ENCODE results near the gene CELF2. TPM values are rescaled to one million over a fixed set of nuclear protein-coding genes. Genes with fewer than 3 reads are reported as not detected.

CELF2 gene
- total and polyA plus RNA-seq, 9 of the 15 experiments (the other 6 are each of a cell fraction or from before 2014, with no cell fraction given) = 4.0 to 20.3 (median 11.1) TPM

- Histone ChIP-seq H2AFZ (ENCODE audit: low read depth, low read length) (peak overlapping the region; percentile 13; the same call in 1 of the 2 replicates), H3K9ac (ENCODE audit: insufficient read depth in 1 of 2, low read depth in 2 of 2, low read length in 2 of 2) (no peak overlapping the region)
- no peak for ATAC-seq
- no peak for TF ChIP-seq NBN (IDR thresholded peaks at IDR 0.05; ENCODE audit: low read depth)
- TF ChIP-seq NRF1 (conservative IDR thresholded peaks at IDR 0.05 in 1 of 2, IDR thresholded peaks at IDR 0.05 in 1 of 2) = no peak
- TF ChIP-seq GABPA (tag; conservative IDR thresholded peaks at IDR 0.05; ENCODE audit: low read depth) = 0 out of 2 replicates have a peak, but pooled peaks have one; percentile 15
- TF ChIP-seq KHSRP (IDR thresholded peaks at IDR 0.05) = no peak
- TF ChIP-seq CEBPB (tag; IDR thresholded peaks at IDR 0.05) = peak; percentile 75
- TF ChIP-seq BRD4 (IDR thresholded peaks at IDR 0.05) = peak; percentile 56; the same call in 1 of the 2 replicates
- peak; percentile 47; the same call in 1 of the 2 replicates for TF ChIP-seq CEBPG (CRISPR knock-in tag; IDR thresholded peaks at IDR 0.05)
- TF ChIP-seq CEBPG (tag; conservative IDR thresholded peaks at IDR 0.05 in 1 of 2, IDR thresholded peaks at IDR 0.05 in 1 of 2) = no peak; a peak in 1 of 4 replicates
- TF ChIP-seq CREM (IDR thresholded peaks at IDR 0.05; ENCODE audit: low read depth) = no peak
- peak; percentile 40 to 67; a peak in 1 of 4 replicates for TF ChIP-seq FOXA3 (CRISPR knock-in tag; conservative IDR thresholded peaks at IDR 0.05 in 1 of 2, IDR thresholded peaks at IDR 0.05 in 1 of 2)
- TF ChIP-seq ATF4 (CRISPR knock-in tag; IDR thresholded peaks at IDR 0.05) = no peak
- TF ChIP-seq MEIS2 (IDR thresholded peaks at IDR 0.05; ENCODE audit: partially characterized antibody) = peak; percentile 59
- no peak for TF ChIP-seq CREB5 (CRISPR knock-in tag; IDR thresholded peaks at IDR 0.05)
- TF ChIP-seq ZNF253 (CRISPR knock-in tag; conservative IDR thresholded peaks at IDR 0.05) = no peak
- TF ChIP-seq SAFB (IDR thresholded peaks at IDR 0.05; ENCODE audit: borderline replicate concordance, low read depth, low read length) = no peak
- 0 out of 2 replicates have a peak, but pooled peaks have one; percentile 18 for TF ChIP-seq MAX (CRISPR knock-in tag; IDR thresholded peaks at IDR 0.05)
- no peak for TF ChIP-seq POLR2B (IDR thresholded peaks at IDR 0.05; ENCODE audit: low read depth, partially characterized antibody)
- TF ChIP-seq SMAD4 (CRISPR knock-in tag; conservative IDR thresholded peaks at IDR 0.05) = 0 out of 2 replicates have a peak, but pooled peaks have one; percentile 26
- no peak for TF ChIP-seq NFXL1 (CRISPR knock-in tag; IDR thresholded peaks at IDR 0.05)
Observed at GRCh38 chr10:11162828-11163599, 145.3 kb downstream of the CELF2 start.

More at GRCh38 chr10:11162828-11163599, 145.3 kb downstream of the CELF2 start:
- FAIRE-seq (no peak), DNase-seq (ENCODE audit: extremely low read depth in 1 of 4, low spot score in 3 of 4) (peak in 2 of 4 experiments; percentile 23 to 47)
- Histone ChIP-seq H3K36me3 (ENCODE audit: control insufficient read depth, insufficient read depth, low read length) (no peaks in the 10 kb centered on the region), H3K79me2 (ENCODE audit: control insufficient read depth, insufficient read depth, low read length) (peaks cover 18% of the 10 kb centered on the region; the same call in 2 of the 3 replicates), H4K20me1 (replicated peaks; ENCODE audit: control insufficient read depth, insufficient read depth, low read length) (no peaks in the 10 kb centered on the region), H3K4me2 (ENCODE audit: insufficient read depth, low read length) (no peak overlapping the region), H3K27ac (ENCODE audit: extremely low read depth, low read depth, low read length) (no peak overlapping the region), H3K9me3 (replicated peaks; ENCODE audit: control insufficient read depth, insufficient read depth, low read depth, low read length) (no peaks in the 10 kb centered on the region), H3K4me3 (no peak overlapping the region), H3K9me1 (ENCODE audit: control insufficient read depth, insufficient read depth, low read length) (no peaks in the 10 kb centered on the region), H3K4me1 (replicated peaks in 1 of 2; ENCODE audit: control insufficient read depth in 2 of 2, insufficient read depth in 2 of 2, low read length in 2 of 2) (peaks cover 12 to 22% of the 10 kb centered on the region in 2 experiments), H3K27me3 (ENCODE audit: control insufficient read depth in 2 of 2, insufficient read depth in 2 of 2, low read length in 2 of 2) (no peaks in the 10 kb centered on the region)
- in situ Hi-C loops (cut with MboI) (no loop called here), intact Hi-C loops (cut with micrococcal nuclease) (no loop called here)
- 46% methylated on average over 10 of the region's 10 CpGs for WGBS (ENCODE audit: insufficient coverage, low coverage, missing lambda C conversion rate)
- BruUV-seq (replicated peaks) = no TSS peak
- ChIA-PET POLR2A (interaction anchor here (0.6 kb wide), 1 partner anchor 66 kb away, joined by 3 read pairs; no protein-coding TSS in a partner anchor), CTCF (ENCODE audit: low intra/inter-chr PET ratio) (no interaction called here)

Data from K562 (cell line).